Endothelial cell of coronary artery (primary cell): ENCODE measurements around the gene FOXR1. TPM values are rescaled to one million over a fixed set of nuclear protein-coding genes. Genes with fewer than 3 reads are reported as not detected.

ENCODE experiments used
- total RNA-seq: library from RNA; depleted of rRNA; stranded (reverse); fragments of >200 nt; gene quantifications from 2 replicates; pipeline ENCODE4 v1.2.3, GENCODE V29; 2014

FOXR1 gene, protein sequence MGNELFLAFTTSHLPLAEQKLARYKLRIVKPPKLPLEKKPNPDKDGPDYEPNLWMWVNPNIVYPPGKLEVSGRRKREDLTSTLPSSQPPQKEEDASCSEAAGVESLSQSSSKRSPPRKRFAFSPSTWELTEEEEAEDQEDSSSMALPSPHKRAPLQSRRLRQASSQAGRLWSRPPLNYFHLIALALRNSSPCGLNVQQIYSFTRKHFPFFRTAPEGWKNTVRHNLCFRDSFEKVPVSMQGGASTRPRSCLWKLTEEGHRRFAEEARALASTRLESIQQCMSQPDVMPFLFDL
- not detected in 2 replicates for total RNA-seq

DNA sequence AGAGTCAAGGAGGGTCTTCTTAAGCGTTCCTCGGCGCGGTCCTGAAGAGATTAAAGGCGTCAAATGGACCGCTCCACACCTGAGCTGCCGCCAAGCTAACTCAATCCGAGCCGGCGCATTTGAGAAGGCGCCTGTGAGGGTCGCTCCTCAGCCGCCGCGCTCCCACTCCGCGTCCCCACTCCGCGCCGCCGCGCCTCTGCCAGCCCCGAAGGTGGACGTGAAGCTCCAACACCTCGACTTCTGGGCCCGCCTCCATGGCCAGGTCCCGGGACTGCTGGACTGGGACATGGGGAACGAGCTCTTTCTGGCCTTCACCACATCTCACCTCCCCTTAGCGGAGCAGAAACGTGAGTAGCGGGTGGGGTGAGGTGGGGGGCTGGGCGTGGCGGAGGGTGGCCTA is at the start of gene FOXR1:
FOXR1 (plus strand) TSS at position 116 of the 400 bp plus-strand sequence; CDS start at position 287, 171 bp downstream.

DNA sequence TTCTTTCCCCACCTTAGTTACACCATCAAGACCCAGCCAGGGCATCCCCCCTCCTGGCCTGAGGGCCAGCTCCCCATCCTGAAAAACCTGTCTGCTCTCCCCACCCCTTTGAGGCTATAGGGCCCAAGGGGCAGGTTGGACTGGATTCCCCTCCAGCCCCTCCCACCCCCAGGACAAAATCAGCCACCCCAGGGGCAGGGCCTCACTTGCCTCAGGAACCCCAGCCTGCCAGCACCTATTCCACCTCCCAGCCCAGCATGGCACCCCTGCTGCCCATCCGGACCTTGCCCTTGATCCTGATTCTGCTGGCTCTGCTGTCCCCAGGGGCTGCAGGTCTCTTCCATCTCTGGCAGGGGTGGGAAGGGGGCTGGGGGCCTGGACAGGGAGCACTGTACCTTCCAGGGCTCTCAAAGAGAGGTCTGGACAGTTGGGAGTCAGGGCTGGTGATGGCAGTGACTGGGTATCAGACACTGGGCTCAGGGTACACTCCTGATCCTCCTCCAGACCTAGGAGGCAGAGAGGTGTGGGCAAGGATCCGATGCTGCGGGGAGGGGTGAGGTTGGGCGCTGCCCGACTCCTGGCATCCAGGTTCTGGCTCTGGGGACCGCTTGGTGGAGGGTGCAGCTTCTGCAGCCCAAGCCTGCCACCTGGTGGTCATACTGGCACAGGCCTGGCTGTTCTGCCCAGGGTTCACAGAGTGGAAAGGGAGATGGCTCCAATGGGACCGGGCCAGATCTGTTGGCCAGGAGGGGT is 15.3 kb upstream of the FOXR1 start, which contains the start of gene UPK2:
UPK2 (plus strand) TSS at position 205 of the 753 bp plus-strand sequence; CDS start at position 258, 53 bp downstream.

DNA sequence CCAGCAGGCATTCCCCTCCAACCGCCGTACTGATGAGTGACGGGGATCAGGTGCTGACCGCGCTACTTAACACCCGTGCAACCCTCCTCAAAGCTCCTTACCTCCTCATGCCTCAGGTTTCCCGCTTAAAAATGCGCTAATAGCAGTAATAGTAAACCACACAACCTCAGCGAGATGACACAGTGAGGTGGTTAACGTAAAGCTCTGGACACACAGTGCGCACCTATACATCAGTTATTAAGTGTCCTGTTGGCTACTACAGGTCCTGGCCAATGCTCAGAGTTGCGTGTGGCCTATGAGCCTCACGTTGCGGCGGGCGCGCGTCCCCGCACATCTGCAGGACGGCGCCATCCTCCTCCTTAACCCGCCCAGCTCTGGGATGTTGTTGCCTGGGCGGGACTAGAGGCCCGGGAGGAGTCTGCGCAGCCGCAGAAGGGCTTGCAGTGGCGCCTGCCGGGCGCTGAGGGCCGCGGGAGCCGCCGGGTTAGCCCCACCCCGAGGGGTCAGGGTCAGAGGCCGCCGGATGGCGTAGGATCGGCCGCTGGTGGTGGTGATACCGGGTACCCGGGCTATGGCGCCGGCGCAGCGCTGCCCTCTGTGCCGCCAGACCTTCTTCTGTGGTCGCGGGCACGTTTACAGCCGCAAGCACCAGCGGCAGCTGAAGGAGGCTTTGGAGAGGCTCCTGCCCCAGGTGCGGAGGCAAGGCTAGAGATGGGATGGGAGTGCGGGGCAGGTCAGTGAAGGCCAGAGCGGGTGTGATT is 26.2 kb downstream of the FOXR1 start, which contains the start of gene CENATAC:
CENATAC (plus strand) TSS at position 512 of the 761 bp plus-strand sequence; CDS start at position 572, 60 bp downstream.

DNA sequence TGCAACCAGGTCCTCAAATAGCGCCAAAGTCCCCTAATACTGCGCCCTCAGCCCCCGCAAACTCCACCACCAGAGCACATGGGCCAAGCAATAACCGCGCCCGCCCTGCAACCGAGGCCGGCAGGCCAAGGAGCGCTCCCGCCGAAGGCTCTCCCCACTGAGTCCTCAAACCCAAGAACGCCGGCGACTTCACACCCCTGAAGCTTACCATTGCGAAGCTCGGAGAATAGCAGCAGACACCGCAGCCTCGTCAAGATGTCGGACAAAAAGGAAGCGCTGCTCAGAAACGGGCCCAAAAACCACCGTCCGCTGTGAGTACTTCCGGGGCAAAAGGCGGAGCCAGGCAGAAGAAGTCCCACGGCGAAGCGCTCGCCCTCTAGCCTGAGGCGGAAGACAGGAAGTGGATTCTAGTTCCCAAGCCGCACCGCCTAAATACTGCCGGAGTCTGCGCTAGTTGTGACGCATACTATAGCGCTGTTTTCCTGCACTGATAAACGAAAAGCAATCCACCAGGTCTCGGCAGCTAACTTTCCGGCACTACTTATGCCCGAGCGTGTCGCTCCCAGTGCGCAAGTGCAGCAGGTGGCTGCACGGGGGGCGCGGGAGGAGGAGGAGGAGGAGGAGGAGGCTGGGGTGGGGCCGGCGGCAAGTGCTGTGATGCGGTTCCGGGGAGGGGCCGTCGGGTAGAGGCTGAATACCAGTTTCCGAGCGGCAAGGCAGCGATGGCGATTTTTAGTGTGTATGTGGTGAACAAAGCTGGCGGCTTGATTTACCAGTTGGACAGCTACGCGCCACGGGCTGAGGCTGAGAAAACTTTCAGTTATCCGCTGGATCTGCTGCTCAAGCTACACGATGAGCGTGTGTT is 46.7 kb downstream of the FOXR1 start, which contains the start of the genes RPS25 and TRAPPC4:
RPS25 (minus strand) TSS at position 270 of the 865 bp plus-strand sequence; CDS start at position 211, 59 bp downstream.
TRAPPC4 (plus strand) TSS at position 693 of the 865 bp plus-strand sequence; CDS start at position 723, 30 bp downstream.

DNA sequence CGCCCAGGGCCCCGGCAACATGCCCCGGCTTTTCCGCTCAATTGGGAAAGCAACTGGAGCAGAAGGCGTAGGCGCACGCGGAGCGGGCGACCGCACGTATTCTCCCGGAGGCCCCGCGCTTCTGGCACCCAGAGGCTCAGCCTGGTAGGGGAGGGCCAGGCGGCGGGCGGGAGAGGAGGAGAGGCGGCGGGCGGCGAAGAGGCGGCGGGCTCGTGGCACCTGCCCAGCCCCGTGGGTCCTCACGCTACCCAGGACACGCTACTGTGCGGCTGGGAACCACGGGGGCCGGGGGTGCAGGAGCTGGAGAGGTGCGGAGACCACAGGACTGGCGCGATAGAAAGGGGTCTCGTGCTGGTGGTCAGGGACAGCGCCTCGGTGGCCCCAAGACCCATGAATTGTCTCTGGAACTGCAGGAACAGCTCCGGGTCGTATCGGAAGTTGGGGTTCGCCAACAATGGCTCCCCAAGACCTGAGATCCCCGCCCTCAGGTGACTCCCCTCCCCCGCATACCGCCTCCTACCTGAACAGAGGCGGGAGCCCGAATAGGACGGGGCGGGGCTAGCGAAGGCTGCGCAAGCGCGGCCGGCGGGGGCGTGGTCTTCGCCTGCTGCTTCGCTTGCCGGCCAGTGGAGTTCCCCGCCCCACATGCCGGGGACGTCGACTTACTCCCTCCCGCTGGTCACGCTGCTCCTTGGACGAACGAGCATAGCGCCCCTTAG is 58.9 kb downstream of the FOXR1 start, which contains the start of gene SLC37A4:
SLC37A4 (minus strand) TSS at position 549 of the 719 bp plus-strand sequence.

Other genes starting within 250 kb of the FOXR1 start
- 112 and 118 TPM in 2 replicates for gene DDX6, start 180.6 kb upstream of the FOXR1 start, total RNA-seq
- not detected in 2 replicates for gene CXCR5, start 87.9 kb upstream of the FOXR1 start, total RNA-seq
- gene BCL9L, start 45.8 kb upstream of the FOXR1 start, total RNA-seq: 8.4 and 23.0 TPM in 2 replicates
- gene UPK2, start 15.5 kb upstream of the FOXR1 start, total RNA-seq: not detected in 2 replicates
- gene CENATAC, start 26.4 kb downstream of the FOXR1 start, total RNA-seq: 9.8 and 20.2 TPM in 2 replicates
- 827 and 897 TPM in 2 replicates for gene RPS25, start 46.6 kb downstream of the FOXR1 start, total RNA-seq
- 82.5 and 86.3 TPM in 2 replicates for gene TRAPPC4, start 47.0 kb downstream of the FOXR1 start, total RNA-seq
- gene SLC37A4, start 59.1 kb downstream of the FOXR1 start, total RNA-seq: 9.1 and 10.0 TPM in 2 replicates
- gene HYOU1, start 85.4 kb downstream of the FOXR1 start, total RNA-seq: 159 and 185 TPM in 2 replicates
- 26.3 and 27.6 TPM in 2 replicates for gene VPS11, start 96.1 kb downstream of the FOXR1 start, total RNA-seq
- gene HMBS, start 113.1 kb downstream of the FOXR1 start, total RNA-seq: 2.9 and 5.6 TPM in 2 replicates
- 13.8 and 16.6 TPM in 2 replicates for gene DPAGT1, start 130.1 kb downstream of the FOXR1 start, total RNA-seq
- gene C2CD2L, start 135.6 kb downstream of the FOXR1 start, total RNA-seq: 1.8 and 4.0 TPM in 2 replicates
- gene HINFP, start 149.8 kb downstream of the FOXR1 start, total RNA-seq: 12.2 and 14.8 TPM in 2 replicates
- gene ABCG4, start 177.3 kb downstream of the FOXR1 start, total RNA-seq: 0.27 and 0.38 TPM in 2 replicates
- gene NLRX1, start 197.0 kb downstream of the FOXR1 start, total RNA-seq: 9.4 and 15.1 TPM in 2 replicates
- gene NHERF4, start 213.7 kb downstream of the FOXR1 start, total RNA-seq: 0.19 TPM in 1 of 2 replicates, not detected in the other
- gene CBL, start 234.6 kb downstream of the FOXR1 start, total RNA-seq: 10.8 and 13.6 TPM in 2 replicates